ENCODE measurements around the gene SRP14.
"Not testable (repeated sequence)": the region's sequence is repeated elsewhere in the genome, so short reads cannot be mapped to it uniquely, and the experiment has no call there.

SRP14 gene, protein sequence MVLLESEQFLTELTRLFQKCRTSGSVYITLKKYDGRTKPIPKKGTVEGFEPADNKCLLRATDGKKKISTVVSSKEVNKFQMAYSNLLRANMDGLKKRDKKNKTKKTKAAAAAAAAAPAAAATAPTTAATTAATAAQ

DNA sequence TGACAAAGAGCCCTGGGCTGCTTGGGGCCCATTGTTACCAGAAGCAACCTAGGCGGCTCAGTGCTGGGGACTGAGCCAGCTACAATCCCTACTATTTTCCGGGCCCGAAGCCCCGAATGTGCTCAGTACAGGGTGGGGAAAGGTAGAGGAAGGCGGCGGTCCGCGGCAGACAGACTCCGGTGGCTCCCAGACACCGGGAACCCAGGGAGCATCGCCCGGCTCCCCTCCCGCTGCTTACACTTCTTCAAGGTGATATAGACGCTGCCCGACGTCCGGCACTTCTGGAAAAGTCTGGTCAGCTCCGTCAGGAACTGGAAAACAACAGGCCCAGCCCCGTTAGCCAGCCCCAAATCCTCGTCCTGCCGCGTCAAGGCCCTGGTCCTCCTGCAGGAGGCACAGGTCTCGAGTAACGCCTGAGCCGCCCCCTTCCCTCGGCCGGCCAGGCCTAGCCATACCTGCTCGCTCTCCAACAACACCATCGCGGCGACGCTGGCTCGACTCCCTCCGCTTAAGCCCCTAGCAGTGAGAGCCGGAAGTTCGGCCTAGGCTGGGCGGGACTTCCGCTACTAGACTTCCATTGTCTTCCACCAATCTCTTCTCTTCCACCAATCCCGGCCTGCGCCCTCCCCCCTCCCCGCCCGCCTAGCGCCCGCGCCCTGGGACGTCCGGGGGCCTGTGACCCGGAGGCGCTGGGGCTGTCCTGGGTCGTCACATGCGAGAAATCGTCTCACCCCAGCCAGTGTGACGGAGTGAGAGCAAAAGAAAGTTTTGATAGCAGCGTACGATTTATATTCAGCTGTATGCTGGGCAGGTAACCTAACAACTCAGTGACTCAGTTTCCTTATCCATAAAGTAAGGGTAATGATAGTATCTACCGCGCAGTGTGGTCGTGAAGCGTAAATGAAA lies at the start of gene SRP14:
Gene SRP14, minus strand, starts transcription at position 544 of the 906 bp plus-strand sequence. Its CDS starts 65 bp downstream, at position 479.
- peak; percentile 93 for DNase-seq (ENCODE audit: low read depth in 2 of 2)

DNA sequence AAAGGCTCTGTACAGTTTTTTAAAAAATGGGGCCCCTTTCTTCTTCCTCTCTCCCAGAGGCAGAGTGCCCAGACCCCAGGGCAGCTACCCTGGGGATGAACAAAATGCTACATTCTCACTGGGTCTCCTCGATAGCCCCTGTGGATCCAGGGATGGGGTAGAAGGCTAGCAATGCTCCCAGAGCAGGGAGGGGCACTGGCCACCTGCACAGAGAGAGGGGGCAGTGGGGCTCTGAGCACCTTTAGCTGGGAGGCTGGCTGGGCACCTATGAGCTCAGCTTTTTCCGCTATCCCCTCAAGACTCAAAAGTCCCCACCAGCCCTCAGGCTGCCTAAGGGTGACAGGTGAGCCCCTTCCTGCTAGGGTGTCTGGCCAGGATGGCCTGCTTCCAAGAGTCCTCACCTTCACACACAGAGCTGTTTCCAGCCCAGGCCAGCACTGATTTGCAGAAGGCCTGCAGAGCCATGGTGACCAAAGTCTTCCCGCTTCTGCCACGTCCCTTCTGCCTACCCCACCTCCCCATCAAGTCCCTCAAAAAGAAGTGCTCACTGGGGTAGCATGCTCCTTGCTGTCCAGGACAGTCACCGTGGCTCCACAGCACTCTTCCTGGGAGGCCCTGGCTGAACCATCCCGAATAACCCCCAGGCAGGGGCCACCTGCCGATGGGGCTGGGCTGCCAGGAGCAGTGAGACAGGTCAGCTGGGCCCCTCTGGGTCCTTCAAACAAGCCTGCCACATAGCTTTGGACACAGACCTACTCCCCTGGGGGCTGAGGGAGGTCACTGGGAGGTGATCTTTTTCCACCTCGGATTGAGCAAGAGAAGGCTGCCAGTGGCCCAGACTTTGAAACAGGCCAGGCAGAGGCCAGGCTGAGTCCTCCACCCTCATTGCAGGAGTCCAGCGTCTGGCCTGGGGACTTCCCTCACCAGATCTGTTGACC lies 49.3 kb upstream of the SRP14 start:
- no peak for DNase-seq (ENCODE audit: low read depth in 2 of 2)

DNA sequence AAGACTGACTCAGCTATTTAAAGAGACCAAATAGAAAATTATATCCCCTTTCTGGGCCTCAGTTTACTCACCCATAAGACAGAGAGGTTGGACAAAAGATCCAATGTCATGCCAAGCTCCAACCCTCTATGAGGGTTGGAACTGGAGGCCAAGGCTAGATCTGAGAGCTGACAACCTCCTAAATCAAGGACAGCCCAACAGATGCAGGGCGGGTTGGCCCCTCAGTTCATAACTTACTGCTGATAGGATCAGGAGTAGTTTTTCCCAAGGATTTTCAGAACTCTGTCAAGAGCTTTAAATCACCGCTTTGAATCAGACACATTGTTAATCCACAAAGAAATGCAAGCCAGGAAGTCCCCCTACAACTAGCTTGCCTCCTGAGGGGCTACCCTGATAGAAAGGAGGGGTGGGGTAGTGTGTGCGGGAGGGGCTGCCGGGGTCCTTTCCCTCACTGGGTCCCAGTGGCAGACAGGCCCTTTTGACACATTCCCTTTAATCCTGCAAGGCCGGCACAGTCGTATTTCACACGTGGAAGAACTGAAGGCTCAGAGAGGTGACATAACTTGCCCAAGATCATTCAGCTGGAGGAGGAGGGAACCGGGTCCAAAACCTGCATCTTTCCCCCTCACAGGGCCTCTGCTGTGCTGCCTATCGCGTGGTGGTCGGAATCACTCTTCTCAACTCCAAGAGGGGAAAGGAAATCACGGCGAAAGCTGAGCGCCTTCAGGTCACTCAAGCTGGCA lies 48.3 kb upstream of the SRP14 start:
- no peak for DNase-seq (ENCODE audit: low read depth in 2 of 2)

DNA sequence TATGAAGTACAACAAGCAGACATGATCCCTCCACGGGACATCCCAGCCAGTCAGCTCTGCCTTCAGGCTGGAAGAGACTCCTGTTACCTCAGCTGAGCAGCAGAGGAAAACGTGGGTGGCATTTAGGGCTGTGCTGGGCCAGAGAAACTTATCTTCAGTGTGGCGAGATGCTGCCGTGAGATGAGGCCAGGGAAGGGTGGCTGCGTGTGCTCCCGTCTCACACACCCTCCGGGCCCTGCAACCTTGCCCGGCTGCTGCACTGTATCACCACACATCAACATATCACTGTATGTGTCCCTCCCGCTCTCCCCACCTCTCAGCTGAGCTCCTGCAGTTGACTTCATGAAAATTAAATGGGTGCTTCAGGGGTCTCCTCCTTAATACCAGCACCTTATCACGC lies 46.3 kb upstream of the SRP14 start:
- DNase-seq (ENCODE audit: low read depth in 2 of 2) = no peak

DNA sequence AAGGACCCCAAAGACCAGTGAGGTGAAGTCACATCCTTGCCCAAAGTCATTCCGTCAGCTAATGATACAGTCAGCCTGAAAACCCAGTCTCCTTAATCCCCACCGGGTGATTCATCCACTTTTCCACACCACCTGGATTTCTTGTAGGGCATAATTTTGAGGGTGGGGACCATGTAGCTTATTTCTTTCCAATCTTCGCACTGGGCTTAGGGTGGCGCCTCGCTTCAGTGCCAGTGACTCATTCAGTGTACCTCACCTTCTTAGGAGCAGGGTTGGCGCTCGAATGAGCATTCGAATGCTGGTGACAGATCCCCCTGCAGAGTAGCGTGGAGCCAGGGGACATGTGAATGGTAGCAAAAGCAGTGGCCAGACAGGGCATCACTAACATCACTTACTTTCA lies 45.7 kb upstream of the SRP14 start:
- DNase-seq (ENCODE audit: low read depth in 2 of 2) = no peak

DNA sequence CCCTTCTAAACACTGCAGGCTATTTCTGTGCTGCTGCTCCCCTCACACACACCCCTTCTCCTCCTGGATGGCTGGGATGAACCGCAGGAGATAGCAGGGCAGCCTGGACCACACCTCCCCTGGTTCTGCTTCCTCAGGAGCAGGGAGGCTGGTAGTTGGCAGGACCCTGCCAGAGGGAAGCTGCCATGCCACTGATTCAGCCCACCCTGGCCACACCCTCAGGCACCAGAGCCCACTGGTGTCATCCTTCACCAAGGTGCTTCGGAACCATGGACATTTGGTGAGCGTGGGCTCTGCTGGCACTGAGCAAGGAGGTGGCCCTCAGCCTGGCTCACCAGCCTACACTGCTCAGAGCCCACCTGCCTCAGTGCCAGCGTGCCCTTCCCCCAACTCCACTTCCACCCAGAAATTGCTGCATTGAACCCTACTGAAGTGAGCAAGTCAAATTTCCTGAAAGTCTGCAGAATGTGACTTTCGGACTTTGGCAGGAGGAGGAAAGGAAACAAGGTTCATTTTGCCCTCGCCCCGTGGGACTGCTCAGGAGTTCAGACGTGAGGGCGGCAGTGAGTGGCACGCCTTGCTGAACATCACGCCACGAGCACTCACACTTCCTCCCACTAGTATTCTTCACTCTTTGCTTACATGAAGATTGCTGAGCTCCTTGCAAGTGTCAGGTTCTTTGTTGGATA lies 43.4 kb upstream of the SRP14 start:
- DNase-seq (ENCODE audit: low read depth in 2 of 2) = no peak

DNA sequence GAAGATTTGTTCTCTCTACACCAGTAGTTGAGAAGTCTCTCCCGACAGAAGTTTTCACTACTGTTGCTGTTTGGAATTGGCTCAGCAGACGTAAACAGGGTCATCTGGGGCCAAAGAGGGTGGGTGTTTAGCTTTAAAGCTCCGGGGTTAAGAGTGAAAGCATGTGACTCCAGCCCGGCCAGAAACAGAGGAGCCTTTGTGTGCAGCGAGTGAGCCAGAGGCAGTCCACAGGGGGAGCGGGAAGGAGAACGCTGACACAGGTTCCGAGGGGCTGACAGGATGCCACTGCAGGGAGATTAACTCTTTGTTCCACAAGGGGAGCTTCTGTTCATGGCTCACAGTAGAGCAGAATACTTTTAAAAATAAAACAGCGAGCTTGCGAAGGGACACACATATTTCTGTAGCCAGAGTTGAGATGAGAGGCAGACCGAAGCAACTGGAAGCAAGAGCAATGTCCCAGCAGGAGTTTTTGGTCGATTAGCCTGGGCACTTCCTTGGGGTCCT lies 42.8 kb upstream of the SRP14 start:
- no peak for DNase-seq (ENCODE audit: low read depth in 2 of 2)

DNA sequence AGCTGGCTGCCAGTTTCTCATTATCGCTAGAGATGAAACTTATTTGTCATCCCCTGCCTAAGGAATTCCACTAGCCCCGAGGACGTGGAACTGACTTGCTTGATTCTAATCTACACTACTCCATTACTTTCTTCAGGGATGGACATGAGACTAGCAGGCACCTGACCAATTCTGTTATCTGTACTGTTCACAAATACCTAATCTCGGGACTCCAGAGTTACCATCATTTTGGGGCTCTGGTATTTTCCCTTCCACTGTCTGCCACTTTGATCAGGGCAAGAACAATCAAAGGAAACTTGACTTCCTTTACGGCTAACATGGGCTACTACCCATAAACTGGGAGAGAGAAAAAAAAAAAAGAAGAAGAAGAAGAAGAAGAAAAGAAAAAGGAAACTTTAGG lies 41.9 kb upstream of the SRP14 start:
- no peak for DNase-seq (ENCODE audit: low read depth in 2 of 2)

DNA sequence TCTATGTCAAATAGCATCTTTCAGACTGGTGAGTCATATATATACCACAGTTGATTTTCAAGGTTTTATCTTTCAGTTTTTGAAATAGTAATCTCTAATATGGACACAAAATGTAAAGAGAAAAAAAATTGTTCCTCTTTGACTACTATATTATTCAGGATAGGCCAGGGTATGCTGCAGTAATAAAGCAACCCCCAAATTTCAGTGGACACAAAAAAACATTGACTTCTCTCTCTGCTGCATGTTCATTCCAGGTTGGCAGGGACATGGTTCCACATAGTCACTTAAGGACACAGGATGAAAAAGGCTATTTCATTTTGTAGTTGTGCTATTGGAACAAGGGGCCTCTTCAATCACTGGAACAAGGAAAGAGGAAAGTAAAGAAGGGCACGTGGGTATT lies 41.1 kb upstream of the SRP14 start:
- no peak for DNase-seq (ENCODE audit: low read depth in 2 of 2)

DNA sequence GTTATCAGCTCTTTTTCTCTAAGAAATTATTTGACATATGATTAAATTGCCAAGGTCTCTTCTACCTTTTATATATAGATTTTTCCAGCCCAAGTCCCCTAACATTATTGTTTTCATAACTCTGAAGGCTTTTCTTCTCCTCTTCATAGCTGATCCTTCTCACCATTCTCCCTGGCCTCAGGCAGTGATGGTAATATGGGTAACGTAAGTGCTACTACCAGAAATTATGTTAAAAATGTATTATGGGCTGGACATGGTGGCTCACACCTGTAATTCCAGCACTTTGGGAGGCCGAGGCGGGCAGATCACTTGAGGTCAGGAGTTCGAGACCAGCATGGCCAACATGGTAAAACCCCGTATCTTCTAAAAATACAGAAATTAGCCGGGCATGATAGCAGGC lies 40.5 kb upstream of the SRP14 start:
- DNase-seq (ENCODE audit: low read depth in 2 of 2) = no peak

DNA sequence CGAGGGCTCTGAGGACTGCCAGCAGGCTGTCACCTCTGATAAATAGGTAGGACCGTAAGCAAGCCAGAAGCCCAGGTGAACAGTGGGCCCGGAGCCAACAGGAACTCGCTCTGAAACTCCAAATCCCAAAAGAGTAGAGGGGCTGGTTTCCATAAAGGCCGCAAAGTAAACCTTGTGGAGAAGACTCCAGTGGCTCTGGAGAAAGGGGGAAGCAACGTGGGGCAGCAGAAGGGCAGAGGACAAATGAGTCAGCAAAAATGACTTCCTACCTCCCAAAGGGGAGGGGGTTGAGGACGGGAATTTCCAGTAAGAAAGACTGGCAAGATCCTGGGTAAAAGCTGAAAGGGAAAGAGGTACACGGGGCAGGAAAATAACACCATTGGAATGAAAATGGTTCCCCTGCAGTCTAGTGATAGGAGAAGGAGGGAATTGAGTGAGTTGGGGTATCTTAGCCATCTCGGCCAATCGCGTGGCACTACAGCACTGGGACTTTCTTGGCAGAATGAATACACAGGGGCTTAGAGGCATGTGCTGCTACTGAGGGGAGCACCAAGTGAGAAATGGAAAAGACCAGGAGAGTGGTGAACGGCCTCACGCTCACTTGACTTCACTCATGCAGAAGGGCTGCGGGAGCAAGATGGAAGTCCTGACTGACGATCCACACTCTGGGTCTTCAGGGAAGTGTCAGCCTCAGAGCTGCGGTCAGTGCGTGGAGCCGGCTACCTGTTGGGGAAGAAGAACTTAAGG lies 36.5 kb upstream of the SRP14 start:
- DNase-seq (ENCODE audit: low read depth in 2 of 2) = no peak

DNA sequence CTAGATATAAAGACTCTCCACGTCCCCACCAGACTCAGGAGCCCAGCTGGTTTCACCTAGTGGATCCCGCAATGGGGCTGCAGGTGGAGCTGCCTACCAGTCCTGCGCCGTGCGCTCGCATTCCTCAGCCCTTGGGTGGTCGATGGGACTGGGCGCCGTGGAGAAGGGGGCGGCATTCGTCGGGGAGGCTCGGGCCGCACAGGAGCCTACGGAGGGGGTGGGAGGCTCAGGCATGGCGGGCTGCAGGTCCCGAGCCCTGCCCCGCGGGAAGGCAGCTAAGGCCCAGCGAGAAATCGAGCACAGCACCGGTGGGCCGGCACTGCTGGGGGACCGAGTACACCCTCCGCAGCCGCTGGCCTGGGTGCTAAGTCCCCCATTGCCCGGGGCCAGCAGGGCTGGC lies 35.7 kb upstream of the SRP14 start:
- DNase-seq (ENCODE audit: low read depth in 2 of 2) = not testable (repeated sequence)

DNA sequence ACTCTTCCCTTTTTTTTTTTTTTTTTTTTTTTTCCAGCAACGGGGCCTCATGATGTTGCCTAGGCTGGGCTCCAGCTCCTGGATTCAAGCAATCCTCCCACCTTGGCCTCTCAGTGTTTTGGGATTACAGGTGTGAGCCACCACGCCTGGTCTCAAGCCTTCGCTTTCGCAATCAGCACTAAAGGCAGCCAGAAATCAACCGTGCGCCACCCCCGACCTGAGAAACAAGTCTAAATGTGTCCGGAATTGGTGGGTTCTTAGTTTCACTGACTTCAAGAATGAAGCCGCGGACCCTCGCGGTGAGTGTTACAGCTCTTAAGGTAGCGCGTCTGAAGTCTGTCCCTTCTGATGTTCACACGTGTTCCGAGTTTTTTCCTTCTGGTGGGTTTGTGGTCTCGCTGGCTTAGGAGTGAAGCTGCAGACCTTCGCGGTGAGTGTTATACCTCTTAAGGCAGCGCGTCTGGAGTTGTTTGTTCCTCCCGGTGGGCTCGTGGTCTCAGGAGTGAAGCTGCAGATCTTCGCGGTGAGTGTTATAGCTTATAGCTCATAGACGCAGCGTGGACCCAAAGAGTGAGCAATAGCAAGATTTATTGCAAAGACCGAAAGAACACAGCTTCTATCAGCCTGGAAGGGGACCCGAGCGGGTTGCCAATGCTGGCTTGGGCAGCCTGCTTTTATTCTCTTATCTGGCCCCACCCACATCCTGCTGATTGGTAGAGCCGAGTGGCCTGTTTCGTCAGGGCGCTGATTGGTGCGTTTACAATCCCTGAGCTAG lies 34.9 kb upstream of the SRP14 start:
- peak in 1 of 2 donors; percentile 38 for DNase-seq (ENCODE audit: low read depth in 2 of 2)

DNA sequence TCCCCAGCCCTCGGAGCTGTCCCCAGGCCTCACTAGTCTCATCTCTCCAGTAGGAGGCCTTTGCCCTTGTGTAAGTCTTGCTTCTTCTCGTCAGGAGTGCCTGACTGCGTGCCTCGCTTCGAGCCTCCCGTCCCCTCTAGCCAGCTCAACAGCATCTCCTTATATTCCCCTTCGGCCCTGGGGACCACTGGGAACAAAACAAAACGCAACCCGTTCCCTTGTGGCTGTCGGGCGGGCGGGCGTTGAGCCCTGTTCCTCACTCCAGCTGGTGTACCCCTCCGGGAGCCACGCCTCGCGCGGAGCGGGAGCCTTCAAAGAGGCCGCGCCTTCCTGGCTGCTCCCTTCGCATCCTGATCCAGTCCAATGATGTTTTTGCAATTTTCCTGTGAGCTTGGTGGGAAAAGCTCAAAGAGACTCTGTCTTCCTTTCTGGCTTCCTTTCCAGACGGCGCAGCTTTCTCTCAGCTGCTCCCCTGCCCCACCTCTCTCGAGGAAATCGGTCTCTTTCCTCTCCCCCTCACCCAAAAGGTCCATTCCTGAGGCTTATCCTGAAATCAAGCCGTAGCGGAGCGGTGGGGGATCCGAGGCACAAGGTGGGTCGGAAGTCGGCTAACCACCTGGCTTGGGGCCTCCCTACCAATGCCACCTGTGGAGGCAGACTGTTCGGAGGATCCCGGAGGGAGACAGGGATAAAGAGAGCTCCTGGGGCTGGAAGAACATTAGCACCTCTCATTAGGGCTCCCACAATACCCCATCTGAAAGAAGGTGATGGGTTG lies 33.4 kb upstream of the SRP14 start:
- DNase-seq (ENCODE audit: low read depth in 2 of 2) = no peak

DNA sequence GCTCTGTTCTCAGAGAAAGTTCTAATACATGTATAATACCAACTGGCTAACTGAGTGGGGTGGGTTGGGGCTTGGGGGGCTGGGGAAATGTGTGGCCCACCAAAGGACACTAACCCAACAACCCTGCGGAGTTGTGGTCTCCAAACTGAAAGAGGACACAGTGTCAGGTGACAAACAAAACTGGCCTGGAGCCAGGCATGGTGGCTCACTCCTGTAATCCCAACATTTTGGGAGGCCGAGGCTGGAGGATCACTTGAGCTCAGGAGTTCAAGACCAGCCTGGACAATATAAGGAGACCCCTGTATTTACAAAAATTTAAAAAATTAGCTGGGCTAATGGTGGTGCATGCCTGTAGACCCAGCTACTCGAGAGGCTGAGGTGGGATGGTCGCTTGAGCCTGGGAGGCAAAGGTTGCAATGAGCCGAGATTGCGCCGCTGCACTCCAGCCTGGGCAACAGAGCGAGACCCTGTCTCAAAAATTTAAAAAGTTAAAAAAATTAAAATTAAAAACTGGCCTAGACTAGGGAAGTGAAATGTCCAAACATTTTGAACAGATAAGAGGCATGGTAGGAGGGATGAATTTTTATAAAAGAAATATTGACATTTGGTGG lies 31.7 kb upstream of the SRP14 start:
- no peak for DNase-seq (ENCODE audit: low read depth in 2 of 2)

DNA sequence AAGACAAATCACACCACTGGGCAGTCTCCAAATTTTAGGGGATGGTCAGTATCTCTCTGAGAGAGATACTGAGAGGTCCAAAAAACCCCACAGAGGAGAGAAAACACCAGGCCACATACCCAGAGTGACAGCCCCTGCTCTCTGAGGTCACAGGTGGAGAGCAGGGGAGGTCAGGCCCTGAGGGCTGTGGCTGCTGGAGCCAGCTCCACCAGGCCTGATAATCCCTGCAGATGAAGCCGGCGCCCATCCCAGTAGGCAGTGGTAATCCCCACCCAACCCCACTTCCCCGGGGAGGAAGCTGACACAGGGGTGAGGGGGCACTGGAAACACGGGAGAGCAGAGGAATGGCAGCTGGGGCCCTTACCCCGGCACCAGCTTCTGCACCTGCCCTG lies 31.2 kb upstream of the SRP14 start:
- no peak for DNase-seq (ENCODE audit: low read depth in 2 of 2)

DNA sequence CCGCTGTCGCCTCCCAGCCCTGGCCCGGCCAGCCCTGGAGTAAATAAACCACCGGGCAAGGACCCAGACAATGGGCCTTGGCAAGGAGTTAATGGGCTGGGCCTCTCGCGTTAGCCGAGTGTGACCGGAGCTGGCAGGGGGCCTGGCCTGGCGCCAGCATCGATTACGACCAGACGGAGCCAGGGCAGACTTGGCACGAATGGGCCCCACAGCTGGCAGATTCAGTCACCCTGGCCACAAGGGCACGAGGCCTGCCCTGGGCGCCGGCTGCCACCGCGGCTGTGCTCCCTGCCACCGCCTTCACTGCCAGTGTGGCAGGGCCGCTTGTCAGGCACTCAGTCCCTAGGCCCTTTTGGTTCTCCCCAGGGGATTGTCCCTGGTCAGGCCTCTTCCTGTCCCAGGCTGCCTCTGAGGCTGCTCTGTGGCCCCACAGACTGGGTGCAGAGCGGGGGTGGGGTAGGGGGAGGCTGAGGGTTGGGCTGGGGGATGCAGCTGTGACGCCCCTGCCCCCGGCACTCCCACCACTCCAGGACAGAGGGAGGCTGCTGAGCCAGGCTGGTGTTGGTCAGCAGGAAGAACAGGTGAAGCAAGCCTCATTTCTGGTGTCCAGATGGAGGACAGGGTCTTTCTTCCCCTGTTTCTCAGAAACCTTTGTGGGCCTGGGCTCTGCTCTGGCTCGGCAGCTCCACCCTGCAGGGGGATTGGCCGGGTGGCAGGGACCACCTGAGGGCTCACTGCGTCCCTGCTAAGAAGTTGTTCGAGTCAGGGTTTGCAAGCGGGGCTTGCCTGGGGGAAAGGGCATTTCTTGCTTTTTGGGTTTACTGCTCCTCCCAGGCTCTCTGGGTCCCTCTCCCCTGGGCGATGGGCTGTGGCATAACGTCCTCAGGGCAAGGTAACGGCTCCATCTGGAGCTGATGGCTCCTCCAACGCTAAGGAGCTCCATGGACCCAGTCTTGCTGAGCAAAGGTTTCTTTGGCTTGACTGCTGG lies 30.5 kb upstream of the SRP14 start:
- DNase-seq (ENCODE audit: low read depth in 2 of 2) = no peak

All from stimulated activated CD8-positive, alpha-beta memory T cell treated with anti-CD3 and anti-CD28 coated beads, Interleukin-15, amount 100 ng/mL, for 48 hours (primary cell).